Activated T-cell treated with anti-CD3 and anti-CD28 coated beads for 24 hours (primary cell): ENCODE measurements around the gene DHRSX.
"Not testable (repeated sequence)": the region's sequence is repeated elsewhere in the genome, so short reads cannot be mapped to it uniquely, and the experiment has no call there.

Experiments
- DNase-seq: peaks from one replicate; pipeline ENCODE4 v3.0.0-alpha.2; 2020; ENCODE audit warnings: low read depth

The DHRSX gene

DNA sequence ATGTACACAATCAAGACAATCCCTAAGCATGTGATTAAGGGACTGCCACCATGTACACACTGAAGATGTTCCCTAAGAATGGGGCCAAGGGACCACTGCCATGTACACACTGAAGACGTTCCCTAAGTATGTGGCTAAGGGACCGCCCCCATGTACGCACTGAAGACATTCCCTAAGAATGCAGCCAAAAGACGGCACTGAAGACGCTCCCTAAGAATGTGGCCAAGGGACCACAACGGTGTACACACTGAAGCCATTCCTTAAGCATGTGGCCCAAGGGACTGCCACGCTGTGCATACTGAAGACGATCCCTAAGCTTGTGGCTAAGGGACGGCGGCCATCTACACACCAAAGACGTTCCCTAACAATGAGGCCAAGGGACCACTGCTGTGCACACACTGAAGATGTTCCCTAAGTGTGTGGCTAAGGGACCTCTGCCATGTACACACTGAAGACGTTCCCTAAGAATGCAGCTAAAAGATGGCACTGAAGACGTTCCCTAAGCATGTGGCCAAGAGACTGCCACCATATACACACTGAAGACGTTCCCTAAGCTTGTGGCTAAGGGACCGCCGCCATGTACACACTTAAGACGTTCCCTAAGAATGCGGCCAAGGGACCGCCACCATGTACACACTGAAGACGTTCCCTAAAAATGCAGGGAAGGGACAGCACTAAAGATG, 26.4 kb downstream of the DHRSX start:
- DNase-seq: no peak

DNA sequence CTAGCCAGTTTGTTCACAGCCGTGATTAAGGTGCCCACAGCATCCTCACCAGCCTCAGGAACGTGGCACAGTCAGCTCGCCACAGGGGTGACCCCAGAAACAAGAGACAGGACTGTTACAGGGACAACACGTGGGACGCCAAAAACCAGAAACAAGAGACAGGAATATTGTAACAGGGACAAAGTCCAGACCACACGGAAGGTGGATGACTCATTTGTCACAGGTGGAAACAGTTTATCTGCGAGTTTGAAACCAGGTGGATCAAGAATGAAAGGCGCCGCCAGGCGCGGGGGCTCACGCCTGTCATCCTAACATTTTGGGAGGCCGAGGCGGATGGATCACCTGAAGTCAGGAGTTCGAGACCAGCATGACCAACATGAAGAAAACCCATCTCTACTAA, 27.7 kb downstream of the DHRSX start:
- DNase-seq: not testable (repeated sequence)

DNA sequence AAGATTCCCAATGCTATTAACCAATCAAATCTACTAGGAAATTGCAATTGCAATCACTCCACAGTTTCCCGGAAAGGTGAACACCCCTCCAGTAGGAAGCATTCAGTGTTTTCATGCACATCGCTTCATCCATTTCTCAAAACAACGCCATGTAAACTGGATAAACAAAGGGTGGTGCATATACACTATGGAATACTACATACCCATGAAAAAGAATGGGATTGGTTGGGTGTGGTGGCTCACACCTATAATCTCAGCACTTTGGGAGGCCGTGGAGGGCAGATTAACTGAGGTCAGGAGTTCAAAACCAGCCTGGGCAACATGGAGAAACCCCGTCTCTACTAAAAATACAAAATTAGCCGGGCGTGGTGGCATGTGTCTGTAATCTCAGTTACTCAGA, 29.1 kb downstream of the DHRSX start:
- no peak for DNase-seq

DNA sequence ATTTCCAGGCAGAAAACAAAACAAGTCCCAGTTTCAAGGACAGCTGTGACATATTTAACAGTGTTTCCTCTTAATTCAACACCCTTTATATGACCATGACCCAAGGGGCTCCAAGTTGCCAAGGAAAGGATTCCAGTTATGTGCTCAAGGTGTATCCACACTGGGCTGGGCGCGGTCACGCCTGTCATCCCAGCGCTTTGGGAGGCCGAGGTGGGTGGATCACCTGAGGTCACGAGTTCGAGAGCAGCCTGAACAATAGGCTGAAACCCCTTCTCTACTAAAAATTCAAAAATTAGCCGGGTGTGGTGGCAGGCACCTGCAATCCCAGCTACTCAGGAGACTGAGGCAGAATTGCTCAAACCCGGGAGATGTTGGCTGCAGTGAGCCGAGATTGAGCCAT, 29.6 kb downstream of the DHRSX start:
- not testable (repeated sequence) for DNase-seq

DNA sequence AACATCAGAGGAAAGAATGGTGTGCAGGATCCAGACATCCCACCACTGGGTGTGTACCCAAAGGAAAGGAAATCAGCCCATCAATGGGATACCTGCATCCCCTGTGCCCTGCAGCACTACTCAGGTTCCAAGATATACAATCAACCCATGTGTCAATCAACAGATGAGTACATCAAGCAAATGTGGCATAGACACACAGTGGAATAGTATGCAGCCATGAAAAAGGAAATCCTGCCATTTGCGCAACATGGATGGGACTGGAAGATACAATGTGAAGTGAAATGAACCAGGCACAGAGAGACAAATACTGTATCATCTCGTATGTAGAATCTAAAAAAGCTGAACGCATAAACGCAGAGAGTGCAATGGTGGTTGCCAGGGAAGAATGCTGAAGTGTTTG, 30.9 kb downstream of the DHRSX start:
- DNase-seq: not testable (repeated sequence)

DNA sequence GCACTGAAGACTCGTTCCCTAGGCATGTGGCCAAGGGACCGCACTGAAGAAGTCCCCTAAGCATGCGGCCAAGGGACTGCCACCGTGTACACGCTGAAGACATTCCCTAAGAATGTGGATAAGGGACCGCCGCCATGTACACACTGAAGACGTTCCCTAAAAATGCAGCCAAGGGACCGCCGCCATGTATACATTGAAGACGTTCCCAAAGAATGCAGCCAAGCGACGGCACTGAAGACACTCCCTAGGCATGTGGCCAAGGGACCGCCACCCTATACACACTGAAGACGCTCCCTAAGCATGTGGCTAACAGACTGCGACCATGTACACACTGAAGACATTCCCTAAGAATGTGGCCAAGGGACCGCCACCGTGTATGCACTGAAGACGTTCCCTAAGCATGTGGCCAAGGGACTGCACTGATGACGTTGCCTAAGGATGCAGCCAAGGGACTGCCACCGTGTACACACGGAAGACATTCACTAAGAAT, 31.5 kb downstream of the DHRSX start:
- DNase-seq: no peak

DNA sequence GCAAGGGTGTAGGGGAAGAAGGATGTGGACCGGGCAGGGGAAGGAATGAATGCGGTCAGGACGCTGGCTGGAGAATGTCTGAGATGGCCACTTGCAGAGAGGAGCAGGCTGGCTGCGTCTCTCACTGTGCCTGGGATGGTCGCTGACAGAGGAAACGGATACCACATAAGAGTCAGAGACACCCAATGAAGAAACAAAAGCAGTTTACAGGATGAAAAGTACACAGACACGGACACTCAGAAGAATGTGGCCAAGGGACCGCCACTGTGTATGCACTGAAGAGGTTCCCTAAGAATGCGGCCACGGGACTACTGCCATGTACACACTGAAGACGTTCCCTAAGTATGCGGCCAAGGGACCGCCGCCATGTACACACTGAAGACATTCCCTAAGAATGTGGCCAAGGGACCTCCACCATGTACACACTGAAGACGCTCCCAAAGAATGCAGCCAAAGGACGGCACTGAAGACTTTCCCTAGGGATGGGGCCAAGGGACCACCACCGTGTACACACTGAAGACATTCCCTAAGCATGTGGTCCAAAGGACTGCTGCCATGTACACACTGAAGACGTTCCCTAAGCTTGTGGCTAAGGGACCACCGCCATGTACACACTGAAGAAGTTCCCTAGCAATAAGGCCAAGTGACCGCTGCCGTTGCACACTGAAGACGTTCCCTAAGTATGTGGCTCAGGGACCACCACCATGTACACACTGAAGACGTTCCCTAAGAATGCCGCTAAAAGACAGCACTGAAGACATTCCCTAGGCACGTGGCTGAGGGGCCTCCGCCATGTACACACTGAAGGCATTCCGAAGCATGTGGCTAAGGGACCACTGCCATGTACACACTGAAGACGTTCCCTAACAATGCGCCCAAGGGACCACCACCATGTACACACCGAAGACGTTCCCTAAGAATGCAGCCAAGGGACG, 32.2 kb downstream of the DHRSX start:
- DNase-seq: no peak

DNA sequence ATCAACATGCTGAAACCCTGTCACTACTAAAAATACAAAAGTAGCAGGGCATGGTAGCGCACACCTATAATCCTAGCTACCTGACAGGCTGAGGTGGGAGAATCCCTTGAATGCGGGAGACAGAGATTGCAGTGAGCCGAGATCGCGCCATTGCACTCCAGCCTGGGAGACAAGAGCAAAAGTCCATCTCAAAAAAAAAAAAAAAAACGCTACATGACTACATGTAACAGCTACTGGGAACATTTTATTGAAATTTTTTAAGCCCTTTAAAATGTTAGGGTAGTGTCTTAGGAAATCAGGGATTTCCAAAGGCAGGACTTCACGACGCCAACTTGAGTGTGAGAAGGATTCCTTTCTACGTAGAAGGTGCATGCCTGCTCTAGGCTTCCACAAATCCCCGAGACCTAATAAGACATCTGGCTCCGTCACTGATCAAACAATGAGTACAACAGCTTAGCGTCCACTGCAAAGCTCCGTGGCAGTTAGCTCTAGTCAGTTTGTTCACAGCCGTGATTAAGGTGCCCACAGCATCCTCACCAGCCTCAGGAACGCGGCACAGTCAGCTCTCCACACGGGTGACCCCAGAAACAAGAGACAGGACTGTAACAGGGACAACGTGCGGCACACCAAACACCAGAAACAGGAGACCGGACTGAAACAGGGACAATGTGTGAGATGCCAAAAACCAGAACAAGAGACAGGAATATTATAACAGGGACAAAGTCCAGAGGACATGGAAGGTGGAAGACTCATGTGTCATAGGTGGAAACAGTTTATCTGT, 33.7 kb downstream of the DHRSX start:
- DNase-seq: no peak

DNA sequence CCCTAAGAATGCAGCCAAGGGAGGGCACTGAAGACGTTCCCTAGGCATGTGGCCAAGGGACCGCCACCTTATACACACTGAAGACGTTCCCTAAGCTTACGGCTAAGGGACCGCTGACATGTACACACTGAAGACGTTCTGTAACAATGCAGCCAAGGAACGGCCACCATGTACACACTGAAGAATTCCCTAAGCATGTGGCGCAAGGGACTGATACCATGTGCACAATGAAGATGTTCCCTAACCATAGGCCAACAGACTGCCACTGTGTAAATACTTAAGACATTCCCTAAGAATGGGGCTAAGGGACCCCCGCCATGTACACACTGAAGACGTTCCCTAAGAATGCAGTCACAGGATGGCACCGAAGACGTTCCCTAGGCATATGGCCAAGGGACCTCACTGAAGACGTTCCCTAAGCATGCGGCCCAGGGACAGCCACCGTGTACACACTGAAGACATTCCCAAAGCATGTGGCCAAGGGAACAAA, 36.1 kb downstream of the DHRSX start:
- DNase-seq: no peak

DNA sequence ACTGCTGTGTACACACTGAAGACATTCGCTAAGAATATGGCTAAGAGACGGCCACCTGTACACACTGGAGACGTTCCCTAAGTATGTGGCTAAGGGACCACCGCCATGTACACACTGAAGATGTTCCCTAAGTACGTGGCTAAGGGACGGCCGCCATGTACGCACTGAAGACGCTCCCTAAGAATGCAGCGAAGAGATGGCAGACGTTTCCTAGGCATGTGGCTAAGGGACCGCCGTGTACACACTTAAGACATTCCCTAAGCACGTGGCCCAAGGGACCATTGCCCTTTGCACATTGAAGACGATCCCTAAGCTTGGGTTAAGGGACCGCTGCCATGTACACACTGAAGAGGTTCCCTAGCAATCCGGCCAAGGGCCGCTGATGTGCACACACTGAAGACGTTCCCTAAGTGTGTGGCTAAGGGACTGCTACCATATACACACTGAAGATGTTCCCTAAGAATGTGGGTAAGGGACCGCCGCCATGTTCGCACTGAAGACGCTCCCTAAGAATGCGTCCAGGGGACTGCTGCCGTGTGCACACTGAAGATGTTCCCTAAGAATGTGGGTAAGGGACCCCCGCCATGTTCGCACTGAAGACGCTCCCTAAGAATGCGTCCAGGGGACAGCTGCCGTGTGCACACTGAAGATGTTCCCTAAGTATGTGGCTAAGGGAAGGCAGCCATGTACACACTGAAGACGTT, 36.7 kb downstream of the DHRSX start:
- DNase-seq: no peak

DNA sequence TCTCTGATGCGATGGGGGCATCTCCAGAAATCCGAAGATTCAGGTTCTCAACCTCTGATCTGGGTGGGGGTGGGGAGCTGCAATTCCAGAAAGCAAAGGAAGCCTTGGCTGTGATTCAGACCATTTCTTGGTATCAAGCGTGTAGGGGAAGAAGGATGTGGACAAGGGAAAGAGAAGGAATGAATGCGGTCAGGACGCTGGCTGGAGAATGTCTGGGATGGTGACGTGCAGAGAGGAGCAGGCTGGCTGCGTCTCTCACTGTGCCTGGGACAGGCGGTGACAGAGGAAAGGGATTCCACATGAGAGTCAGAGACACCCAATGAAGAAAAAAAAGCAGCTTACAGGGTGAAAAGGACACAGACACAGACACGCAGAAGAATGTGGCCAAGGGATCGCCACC, 37.3 kb downstream of the DHRSX start:
- DNase-seq: not testable (repeated sequence)

DNA sequence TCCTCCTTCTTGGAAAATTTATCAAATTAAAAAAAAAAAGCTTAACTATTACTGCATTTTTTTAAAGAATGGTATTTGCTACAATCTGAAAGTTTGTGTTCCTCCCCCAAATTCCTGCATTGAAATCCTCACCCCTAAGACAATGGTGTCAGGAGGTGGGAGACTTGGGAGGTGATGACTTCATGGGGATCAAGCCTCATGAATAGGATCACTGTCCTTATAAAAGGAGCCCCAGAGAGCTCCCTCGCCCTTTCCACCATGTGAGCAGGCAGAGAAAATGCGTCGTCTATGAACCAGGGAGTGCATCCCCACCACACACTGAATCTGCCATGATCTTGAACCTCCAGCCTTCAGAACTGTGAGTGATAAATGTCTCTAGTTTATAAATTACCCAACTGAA, 38.0 kb downstream of the DHRSX start:
- no peak for DNase-seq

DNA sequence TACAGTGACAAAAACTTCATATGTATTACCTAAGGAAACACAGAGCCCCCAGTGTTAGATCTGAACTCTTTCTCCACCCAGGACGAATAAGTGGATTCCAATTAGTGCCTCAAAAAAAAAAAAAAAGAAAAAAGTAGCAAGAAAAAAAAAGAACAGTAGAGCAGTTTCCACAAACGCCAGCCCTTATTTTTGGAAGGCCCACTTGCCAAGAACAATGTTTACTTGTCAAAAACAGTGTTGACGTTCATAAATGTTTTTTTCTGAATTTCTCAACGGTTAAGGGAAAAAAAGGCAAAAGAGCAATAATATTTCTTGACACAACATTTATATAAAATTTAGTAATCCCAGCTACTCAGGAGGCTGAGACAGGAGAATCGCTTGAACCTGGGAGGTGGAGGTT, 38.7 kb downstream of the DHRSX start:
- DNase-seq: no peak

DNA sequence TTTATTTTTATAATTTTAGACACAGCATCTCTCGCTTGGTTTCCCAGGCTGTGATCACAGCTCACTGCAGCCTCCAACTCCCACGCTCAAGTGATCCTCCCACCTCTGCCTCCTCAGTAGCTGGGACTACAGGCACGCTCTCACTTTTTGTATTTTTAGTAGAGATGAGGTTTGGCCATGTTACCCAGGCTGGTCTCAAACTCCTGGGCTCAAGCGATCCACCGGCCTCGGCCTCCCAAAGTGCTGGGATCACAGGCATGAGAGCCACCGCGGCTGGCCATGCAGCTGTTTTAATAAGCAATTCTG, 39.1 kb downstream of the DHRSX start:
- DNase-seq: no peak

DNA sequence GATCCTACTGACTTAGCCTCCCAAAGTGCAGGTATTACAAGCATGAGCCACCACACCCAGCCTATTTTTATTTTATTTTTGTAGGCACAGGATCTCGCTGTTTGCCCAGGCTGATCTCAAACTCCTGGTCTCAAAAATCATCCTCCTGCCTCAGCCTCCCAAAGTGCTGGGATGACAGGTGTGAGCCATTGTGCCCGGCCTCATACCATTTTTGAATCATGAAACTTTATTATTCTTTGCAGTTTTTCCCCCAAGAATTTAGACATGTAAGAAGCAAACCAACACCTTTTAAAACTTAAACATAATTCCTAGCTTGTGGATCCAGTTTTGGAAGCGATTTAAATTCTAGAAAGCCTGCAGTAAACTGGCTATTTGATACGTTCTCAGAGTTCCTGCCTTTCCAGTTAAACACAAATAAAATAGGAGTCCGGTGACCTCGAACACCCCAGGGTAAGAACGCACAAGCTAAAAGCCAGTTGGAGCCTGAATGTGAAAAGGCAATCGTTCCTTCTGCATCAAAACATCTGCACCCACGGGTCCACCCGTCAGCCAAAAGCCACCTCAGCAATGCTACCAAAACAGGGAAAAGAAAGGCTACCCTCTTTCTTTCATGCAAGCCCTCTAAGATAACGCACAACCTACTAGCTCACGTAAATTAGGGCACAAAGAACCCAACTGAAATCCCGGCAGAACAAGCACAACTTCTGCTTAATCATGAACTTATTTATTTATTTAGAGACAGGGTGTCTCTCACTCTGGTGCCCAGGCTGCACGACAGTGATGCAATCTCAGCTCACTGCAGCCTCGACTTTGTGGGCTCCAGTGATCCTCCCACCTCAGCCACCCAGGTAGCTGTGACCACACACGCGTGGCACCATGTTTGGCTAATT, 39.7 kb downstream of the DHRSX start:
- DNase-seq: not testable (repeated sequence)

DNA sequence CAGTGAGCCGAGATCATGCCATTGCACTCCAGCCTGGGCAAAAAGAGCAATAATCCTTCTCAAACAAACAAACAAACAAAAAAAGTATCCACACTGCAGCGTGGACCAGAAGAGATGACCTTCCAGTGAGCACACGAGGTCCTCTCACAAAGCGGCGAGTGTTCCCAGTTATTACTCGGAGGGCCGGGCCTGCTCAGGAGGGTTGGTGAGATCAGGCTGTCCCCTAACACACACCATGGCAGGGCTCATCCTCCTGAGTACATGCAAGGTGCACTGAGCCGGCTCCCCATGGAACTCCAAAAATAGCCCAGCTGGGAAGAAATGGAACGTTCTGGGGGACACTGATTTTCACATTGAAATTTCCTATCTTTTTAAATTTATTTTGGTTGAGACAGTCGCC, 40.7 kb downstream of the DHRSX start:
- not testable (repeated sequence) for DNase-seq

DNA sequence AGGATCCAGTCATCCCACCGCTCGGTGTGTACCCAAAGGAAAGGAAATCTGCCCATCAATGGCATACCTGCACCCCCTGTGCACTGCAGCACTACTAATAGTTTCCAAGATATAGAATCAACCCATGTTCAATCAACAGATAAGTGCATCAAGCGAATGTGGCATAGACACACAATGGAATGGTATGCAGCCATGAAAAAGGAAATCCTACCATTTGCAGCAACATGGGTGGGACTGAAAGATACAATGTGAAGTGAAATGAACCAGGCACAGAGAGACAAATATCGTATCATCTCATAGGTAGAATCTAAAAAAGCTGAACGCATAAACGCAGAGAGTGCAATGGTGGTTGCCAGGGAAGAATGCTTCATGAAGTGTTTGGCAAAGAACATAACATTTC, 42.5 kb downstream of the DHRSX start:
- DNase-seq: no peak

DNA sequence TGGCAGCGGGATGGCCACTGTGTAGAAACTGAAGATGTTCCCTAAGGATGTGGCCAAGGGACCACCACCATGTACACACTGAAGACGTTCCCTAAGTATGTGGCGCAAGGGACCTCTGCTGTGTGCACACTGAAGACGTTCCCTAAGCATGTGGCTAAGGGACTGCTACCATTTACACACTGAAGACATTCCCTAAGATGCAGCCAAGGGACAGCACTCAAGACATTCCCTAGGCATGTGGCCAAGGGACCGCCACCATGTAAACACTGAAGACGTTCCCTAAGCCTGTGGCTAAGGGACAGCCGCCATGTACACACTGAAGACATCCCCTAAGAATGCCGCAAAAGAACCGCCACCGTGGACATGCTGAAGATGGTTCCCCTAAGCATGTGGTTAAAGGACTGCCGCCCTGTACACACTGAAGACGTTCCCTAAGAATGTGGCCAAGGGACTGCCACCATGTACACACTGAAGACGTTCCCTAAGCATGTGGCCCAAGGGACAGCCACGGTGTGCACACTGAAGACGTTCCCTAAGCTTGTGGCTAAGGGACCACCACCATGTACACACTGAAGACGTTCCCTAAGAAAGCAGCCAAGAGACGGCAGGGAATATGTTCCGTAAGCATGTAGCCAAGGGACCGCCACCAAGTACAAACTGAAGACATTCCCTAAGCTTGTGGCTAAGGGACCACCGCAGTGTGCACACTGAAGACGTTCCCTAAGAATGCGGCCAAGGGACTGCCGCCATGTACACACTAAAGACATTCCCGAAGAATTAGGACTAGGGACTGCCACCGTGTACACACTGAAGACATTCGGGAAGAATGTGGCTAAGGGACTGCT, 43.3 kb downstream of the DHRSX start:
- no peak for DNase-seq

DNA sequence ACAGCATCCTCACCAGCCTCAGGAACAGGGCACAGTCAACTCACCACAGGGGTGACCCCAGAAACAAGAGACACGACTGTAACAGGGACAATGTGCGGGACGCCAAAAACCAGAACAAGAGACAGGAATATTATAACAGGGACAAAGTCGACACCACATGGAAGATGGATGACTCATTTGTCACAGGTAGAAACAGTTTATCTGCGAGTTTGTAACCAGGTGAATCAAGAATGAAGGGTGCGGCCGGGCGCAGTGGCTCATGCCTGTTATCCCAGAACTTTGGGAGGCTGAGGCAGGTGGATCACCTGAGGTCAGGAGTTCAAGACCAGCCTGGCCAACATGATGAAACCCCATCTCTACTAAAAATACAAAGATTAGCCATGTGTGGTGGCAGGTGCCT, 44.7 kb downstream of the DHRSX start:
- not testable (repeated sequence) for DNase-seq

DNA sequence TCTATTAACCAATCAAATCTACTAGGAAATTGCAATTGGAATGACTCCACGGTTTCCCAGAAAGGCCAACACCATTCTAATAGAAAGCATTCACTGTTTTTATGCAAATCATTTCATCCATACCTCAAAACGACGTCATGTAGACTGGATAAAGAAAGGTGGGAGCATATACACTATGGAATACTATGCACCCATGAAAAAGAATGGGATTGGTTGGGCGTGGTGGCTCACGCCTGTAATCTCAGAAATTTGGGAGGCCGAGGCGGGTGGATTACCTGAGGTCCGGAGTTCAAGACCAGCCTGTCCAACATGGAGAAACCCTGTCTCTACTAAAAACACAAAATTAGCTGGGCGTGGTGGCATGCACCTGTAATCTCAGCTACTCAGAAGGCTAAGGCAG, 46.2 kb downstream of the DHRSX start:
- not testable (repeated sequence) for DNase-seq
